ENCODE measurements around the gene SUPT4H1. TPM values are rescaled to one million over a fixed set of nuclear protein-coding genes. Genes with fewer than 3 reads are reported as not detected.

The SUPT4H1 gene
- total and polyA plus RNA-seq, 9 of the 15 experiments (the other 6 are each of a cell fraction or from before 2014, with no cell fraction given), result 62.1 to 320 (median 117) TPM

- TF ChIP-seq TAF1 (IDR thresholded peaks at IDR 0.05; ENCODE audit: control insufficient read depth, extremely low read depth, insufficient read depth, low read length, severe bottlenecking) (peak; percentile 56), DDX20 (tag; IDR thresholded peaks at IDR 0.05; ENCODE audit: low read depth) (no peak; the same call in 1 of the 2 replicates), GTF2F1 (IDR thresholded peaks at IDR 0.05; ENCODE audit: low read depth, low read length) (no peak), CREBBP (IDR thresholded peaks at IDR 0.05; ENCODE audit: low read depth, low read length) (no peak), SOX6 (IDR thresholded peaks at IDR 0.05) (peak; percentile 74), GATAD2A (IDR thresholded peaks at IDR 0.05) (0 out of 2 replicates have a peak, but pooled peaks have one; percentile 28), WHSC1 (IDR thresholded peaks at IDR 0.05; ENCODE audit: low read length) (no peak), L3MBTL2 (IDR thresholded peaks at IDR 0.05) (peak; percentile 32), ZNF217 (CRISPR knock-in tag; IDR thresholded peaks at IDR 0.05) (no peak), KAT8 (IDR thresholded peaks at IDR 0.05; ENCODE audit: low read depth) (no peak), MAZ (CRISPR knock-in tag; conservative IDR thresholded peaks at IDR 0.05 in 1 of 2, IDR thresholded peaks at IDR 0.05 in 1 of 2) (peak; percentile 25 to 62; a peak in 2 of 4 replicates), BACH1 (tag; IDR thresholded peaks at IDR 0.05) (peak; percentile 45; the same call in 1 of the 2 replicates), ZNF280A (IDR thresholded peaks at IDR 0.05; ENCODE audit: low read depth, partially characterized antibody) (no peak), MBD2 (IDR thresholded peaks at IDR 0.05; ENCODE audit: borderline replicate concordance, low read depth) (peak; percentile 60; the same call in 1 of the 2 replicates), OTX1 (CRISPR knock-in tag; IDR thresholded peaks at IDR 0.05) (0 out of 2 replicates have a peak, but pooled peaks have one; percentile 40), ARID1B (IDR thresholded peaks at IDR 0.05) (peak; percentile 70), ZNF175 (CRISPR knock-in tag; IDR thresholded peaks at IDR 0.05; ENCODE audit: low read depth) (peak; percentile 73; the same call in 1 of the 2 replicates), FOXA1 (IDR thresholded peaks at IDR 0.05; ENCODE audit: borderline replicate concordance) (no peak), POLR2H (tag; IDR thresholded peaks at IDR 0.05; ENCODE audit: low read depth) (peak; percentile 69; the same call in 1 of the 2 replicates), ARID3A (IDR thresholded peaks at IDR 0.05; ENCODE audit: borderline replicate concordance, low read depth, low read length) (no peak), POLR2B (IDR thresholded peaks at IDR 0.05; ENCODE audit: low read depth, partially characterized antibody) (peak; percentile 53), RBFOX2 (IDR thresholded peaks at IDR 0.05; ENCODE audit: low read depth, low read length) (peak; percentile 64), TARDBP (IDR thresholded peaks at IDR 0.05) (no peak), TBP (optimal IDR thresholded peaks at IDR 0.05; ENCODE audit: low read depth, low read length) (no peak), ZZZ3 (IDR thresholded peaks at IDR 0.05) (no peak)
These were observed 16.1 kb downstream of the SUPT4H1 start (continued) for GRCh38 chr17:58335779-58336455.
